Measurements from ENCODE around the gene TDRD1. TPM values are rescaled to one million over a fixed set of nuclear protein-coding genes. Genes with fewer than 3 reads are reported as not detected.
A peak's percentile ranks its signal among the peaks of the same experiment; 100 is the strongest.

The TDRD1 gene
- total RNA-seq, 1 donor from 2014 or later = 0.04 TPM

DNA sequence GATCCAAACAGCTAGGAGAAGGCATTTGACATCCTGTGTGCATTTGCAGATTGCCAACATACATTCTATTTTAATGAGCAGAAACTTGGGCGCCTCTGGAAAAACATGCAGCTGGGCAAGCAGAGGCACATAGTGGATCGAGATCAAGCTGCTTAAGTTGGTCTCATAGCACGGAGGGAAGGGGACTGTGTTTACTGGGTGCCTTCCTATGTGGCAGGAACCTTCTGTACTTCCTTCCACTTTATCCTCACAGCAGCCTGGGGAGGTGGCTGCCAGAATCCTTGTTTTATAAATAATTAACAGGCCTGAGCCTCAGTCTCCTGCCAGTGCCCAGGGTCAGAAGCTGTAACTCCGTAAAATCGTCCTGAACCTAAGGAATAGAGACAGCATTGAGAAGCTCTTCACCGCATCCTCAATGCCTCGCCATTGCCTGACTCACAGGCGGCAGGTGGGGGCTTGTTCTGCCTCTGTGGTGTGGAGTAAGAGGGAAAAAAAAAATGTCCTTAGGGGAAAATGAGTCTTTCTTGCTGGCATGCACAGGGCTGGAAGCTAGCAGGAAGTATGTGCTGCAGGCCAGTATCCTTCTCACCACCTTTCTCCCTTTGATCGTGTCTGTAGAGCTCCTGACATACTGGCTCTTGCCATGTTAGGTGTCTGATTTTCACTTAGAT lies 66.1 kb downstream of the TDRD1 start:
- Histone ChIP-seq H3K4me1 (peaks cover under 1% of the 10 kb centered on the region), H3K4me3 (no peak overlapping the region), H4K20me1 (ENCODE audit: low read depth) (no peaks in the 10 kb centered on the region), H3K27ac (no peak overlapping the region), H3K27me3 (peaks cover 36% of the 10 kb centered on the region), H3K9me3 (ENCODE audit: low read depth) (no peaks in the 10 kb centered on the region), H2AFZ (replicated peaks) (peak overlapping the region; percentile 26), H3K9ac (no peak overlapping the region), H3K79me2 (ENCODE audit: low read depth) (no peaks in the 10 kb centered on the region), H3F3A (ENCODE audit: low read depth) (peaks cover 6% of the 10 kb centered on the region), H3K4me2 (no peak overlapping the region), H3K36me3 (no peaks in the 10 kb centered on the region)
- no peaks in the 10 kb centered on the region for H3K36me3 Mint-ChIP-seq
- H3K9me3 Mint-ChIP-seq = no peaks in the 10 kb centered on the region
- no peak for TF ChIP-seq EZH2 (IDR thresholded peaks at IDR 0.05)
- no peak for TF ChIP-seq EZH2phosphoT487 (IDR thresholded peaks at IDR 0.05)
- TF ChIP-seq, protein P1, sequence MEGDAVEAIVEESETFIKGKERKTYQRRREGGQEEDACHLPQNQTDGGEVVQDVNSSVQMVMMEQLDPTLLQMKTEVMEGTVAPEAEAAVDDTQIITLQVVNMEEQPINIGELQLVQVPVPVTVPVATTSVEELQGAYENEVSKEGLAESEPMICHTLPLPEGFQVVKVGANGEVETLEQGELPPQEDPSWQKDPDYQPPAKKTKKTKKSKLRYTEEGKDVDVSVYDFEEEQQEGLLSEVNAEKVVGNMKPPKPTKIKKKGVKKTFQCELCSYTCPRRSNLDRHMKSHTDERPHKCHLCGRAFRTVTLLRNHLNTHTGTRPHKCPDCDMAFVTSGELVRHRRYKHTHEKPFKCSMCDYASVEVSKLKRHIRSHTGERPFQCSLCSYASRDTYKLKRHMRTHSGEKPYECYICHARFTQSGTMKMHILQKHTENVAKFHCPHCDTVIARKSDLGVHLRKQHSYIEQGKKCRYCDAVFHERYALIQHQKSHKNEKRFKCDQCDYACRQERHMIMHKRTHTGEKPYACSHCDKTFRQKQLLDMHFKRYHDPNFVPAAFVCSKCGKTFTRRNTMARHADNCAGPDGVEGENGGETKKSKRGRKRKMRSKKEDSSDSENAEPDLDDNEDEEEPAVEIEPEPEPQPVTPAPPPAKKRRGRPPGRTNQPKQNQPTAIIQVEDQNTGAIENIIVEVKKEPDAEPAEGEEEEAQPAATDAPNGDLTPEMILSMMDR (IDR thresholded peaks at IDR 0.05) = no peak
- peaks cover 11% of the 10 kb centered on the region for H3K27me3 Mint-ChIP-seq (ENCODE audit: insufficient read depth, low read depth)
- H3K27ac Mint-ChIP-seq = no peak overlapping the region
- no peak for DNase-seq (ENCODE audit: low spot score)
- H3K4me3 Mint-ChIP-seq = no peak overlapping the region
- H3K4me1 Mint-ChIP-seq = peaks cover 27% of the 10 kb centered on the region

DNA sequence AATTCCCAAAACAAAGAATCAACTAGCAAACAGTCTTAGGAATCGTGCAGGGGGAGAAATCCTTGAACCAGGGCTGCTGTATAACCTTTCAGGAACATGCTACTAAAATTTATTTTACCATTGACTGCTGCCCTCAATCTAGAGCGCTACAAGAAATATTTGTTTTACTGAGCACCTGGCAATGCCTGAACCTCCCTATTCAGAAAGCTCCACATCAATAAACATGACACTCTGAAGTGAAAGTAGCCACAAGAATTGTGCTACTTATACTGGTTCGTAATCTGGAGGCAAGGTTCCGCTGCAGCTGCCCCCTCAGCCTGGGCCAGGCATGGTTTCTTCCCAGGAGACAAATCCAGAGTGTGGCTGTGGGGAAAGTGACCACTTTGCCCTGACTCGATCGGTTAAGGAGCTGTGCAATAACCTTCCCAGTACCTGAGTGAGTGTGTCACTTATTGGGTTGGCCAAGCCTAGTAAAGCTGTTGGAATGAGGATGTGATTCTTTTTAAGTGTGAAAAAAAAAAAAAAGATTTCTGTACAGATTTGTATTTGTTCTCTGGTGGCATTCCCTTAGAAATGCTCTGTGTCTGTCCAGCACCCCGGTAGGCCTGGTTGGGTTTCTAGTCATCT lies 67.6 kb downstream of the TDRD1 start:
- Histone ChIP-seq H3K9me3 (ENCODE audit: low read depth) (no peaks in the 10 kb centered on the region), H2AFZ (replicated peaks) (no peak overlapping the region), H3K4me1 (no peaks in the 10 kb centered on the region), H3K9ac (no peak overlapping the region), H3K79me2 (ENCODE audit: low read depth) (no peaks in the 10 kb centered on the region), H3F3A (ENCODE audit: low read depth) (no peaks in the 10 kb centered on the region), H3K4me3 (no peak overlapping the region), H4K20me1 (ENCODE audit: low read depth) (no peaks in the 10 kb centered on the region), H3K27ac (no peak overlapping the region), H3K27me3 (peaks cover 21% of the 10 kb centered on the region), H3K36me3 (no peaks in the 10 kb centered on the region), H3K4me2 (no peak overlapping the region)
- Mint-ChIP-seq H3K27ac (no peak overlapping the region), H3K27me3 (ENCODE audit: insufficient read depth, low read depth) (peaks cover 11% of the 10 kb centered on the region), H3K9me3 (no peaks in the 10 kb centered on the region), H3K4me3 (no peak overlapping the region), H3K4me1 (peaks cover 23% of the 10 kb centered on the region), H3K36me3 (no peaks in the 10 kb centered on the region)
- TF ChIP-seq EZH2phosphoT487 (IDR thresholded peaks at IDR 0.05) = no peak
- TF ChIP-seq EZH2 (IDR thresholded peaks at IDR 0.05) = no peak
- TF ChIP-seq, protein P1 (IDR thresholded peaks at IDR 0.05) = no peak
- DNase-seq (ENCODE audit: low spot score) = no peak

DNA sequence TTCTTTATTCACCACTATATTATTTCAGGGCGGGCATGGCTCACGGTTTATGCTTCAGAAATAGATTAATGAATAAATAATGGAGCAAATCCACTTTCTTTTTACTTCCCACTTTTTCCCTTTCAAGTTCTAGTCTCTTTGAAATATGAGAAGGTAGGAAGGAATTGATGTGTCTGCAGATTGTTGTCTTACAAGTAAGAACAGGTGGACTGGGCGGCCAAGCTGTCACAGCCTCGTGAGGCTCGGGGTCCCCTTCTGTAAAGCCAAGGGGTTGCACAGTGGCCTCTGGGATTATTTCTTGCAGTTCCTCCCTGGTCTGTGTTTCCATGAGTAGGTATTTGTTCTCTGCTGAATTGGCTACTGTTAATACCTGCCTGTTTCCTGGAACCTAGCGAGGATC lies 71.1 kb downstream of the TDRD1 start:
- no peak overlapping the region for H3K4me2 ChIP-seq
- no peaks in the 10 kb centered on the region for H3K79me2 ChIP-seq (ENCODE audit: low read depth)
- H3K27me3 ChIP-seq = no peaks in the 10 kb centered on the region
- no peak overlapping the region for H3K4me3 Mint-ChIP-seq
- H3K4me1 Mint-ChIP-seq = peaks cover 16% of the 10 kb centered on the region
- no peaks in the 10 kb centered on the region for H3K36me3 ChIP-seq
- no peak for DNase-seq (ENCODE audit: low spot score)
- no peaks in the 10 kb centered on the region for H3K9me3 ChIP-seq (ENCODE audit: low read depth)
- no peak overlapping the region for H3K9ac ChIP-seq
- H2AFZ ChIP-seq (replicated peaks) = no peak overlapping the region
- no peak overlapping the region for H3K27ac Mint-ChIP-seq
- peaks cover 8% of the 10 kb centered on the region for H3K9me3 Mint-ChIP-seq
- H3K27ac ChIP-seq = no peak overlapping the region
- no peaks in the 10 kb centered on the region for H3F3A ChIP-seq (ENCODE audit: low read depth)
- no peak for TF ChIP-seq EZH2 (IDR thresholded peaks at IDR 0.05)
- H3K4me3 ChIP-seq = no peak overlapping the region
- peaks cover 21% of the 10 kb centered on the region for H3K27me3 Mint-ChIP-seq (ENCODE audit: insufficient read depth, low read depth)
- no peaks in the 10 kb centered on the region for H3K36me3 Mint-ChIP-seq
- H3K4me1 ChIP-seq = no peaks in the 10 kb centered on the region
- no peaks in the 10 kb centered on the region for H4K20me1 ChIP-seq (ENCODE audit: low read depth)

DNA sequence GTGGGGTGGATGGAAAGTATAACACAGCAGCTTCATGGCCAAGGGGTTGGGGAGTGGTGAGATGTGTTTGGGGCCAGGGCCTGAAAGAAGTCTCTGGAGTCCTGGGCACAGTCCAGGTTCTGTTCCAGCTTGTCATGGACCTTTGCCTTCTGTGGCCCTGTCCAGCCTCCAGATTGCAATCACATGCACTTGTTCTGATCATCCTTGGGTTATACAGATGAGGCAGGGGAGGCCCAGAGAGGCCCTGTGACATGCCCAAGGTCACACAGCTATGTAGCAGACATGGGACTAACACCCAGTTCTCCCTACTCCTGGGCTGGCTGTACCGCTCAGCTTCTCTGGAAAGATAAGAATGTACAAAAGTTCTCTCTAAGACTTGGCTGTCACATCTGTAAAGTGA lies 71.6 kb downstream of the TDRD1 start:
- Mint-ChIP-seq H3K4me1 (peaks cover 12% of the 10 kb centered on the region), H3K27me3 (ENCODE audit: insufficient read depth, low read depth) (peaks cover 19% of the 10 kb centered on the region), H3K4me3 (no peak overlapping the region), H3K9me3 (peaks cover 8% of the 10 kb centered on the region), H3K27ac (peak overlapping the region; percentile 42), H3K36me3 (no peaks in the 10 kb centered on the region)
- no peak overlapping the region for H2AFZ ChIP-seq (replicated peaks)
- H4K20me1 ChIP-seq (ENCODE audit: low read depth) = no peaks in the 10 kb centered on the region
- H3F3A ChIP-seq (ENCODE audit: low read depth) = no peaks in the 10 kb centered on the region
- no peaks in the 10 kb centered on the region for H3K79me2 ChIP-seq (ENCODE audit: low read depth)
- no peaks in the 10 kb centered on the region for H3K9me3 ChIP-seq (ENCODE audit: low read depth)
- no peak overlapping the region for H3K9ac ChIP-seq
- no peak overlapping the region for H3K27ac ChIP-seq
- H3K4me1 ChIP-seq = no peaks in the 10 kb centered on the region
- H3K4me2 ChIP-seq = no peak overlapping the region
- no peaks in the 10 kb centered on the region for H3K27me3 ChIP-seq
- no peak overlapping the region for H3K4me3 ChIP-seq
- TF ChIP-seq, protein P1 (IDR thresholded peaks at IDR 0.05) = no peak
- no peak for TF ChIP-seq EZH2phosphoT487 (IDR thresholded peaks at IDR 0.05)
- no peak for TF ChIP-seq EZH2 (IDR thresholded peaks at IDR 0.05)
- no peak for DNase-seq (ENCODE audit: low spot score)
- H3K36me3 ChIP-seq = no peaks in the 10 kb centered on the region
